DMS 273 (cell line): Measurements from ENCODE around the gene DHX32.
"Not testable (repeated sequence)": the region's sequence is repeated elsewhere in the genome, so short reads cannot be mapped to it uniquely, and the experiment has no call there.

ENCODE experiments used
- DNase-seq: peaks from one replicate; lab custom pipeline; 2025; ENCODE audit not compliant: unreplicated experiment; lab: John Stamatoyannopoulos, UW

The DHX32 gene

DNA sequence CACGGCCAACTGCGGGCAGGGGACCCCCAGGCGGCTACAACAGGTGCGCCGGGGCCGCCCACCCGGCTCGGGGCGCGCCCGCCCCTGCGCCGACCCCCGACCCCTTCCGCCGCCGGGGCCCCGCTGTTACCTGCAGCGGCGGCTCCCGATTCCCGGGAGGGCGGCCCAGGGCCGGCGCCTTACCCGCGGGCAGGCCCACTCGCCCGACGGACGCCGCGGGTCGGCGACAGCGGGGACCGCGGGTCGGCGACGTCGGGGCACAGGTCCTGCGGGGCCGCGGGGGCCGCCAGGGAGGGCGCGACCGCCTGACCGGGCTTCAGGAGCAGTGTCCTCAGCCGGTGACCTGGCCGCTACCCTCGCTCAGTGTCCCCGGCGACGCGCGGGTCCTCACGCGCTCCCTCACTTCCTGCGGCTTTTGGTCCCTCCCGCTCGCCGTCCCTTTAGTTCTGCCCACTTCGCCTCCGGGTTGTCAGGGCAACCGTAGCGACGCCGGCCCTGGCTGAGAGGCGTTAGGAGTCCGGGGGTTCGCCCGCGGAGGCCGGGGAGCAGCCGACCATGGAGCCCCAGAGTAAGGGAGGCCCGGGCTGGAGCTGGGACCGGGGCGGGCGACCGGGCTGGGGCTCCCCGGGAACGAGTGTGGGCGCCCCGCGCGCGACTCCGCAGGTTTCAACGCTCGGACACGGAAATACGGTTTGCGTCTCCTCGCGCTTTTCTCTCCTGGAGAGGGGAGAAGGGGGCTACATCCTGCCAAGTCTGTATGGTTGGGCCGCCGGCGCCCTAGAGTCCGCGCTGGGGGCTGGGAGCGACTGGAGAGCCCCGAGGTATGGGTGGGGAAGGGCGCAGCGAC is 15.2 kb upstream of the DHX32 start, which contains the start of gene FANK1:
FANK1 (plus strand) TSS at position 477 of the 847 bp plus-strand sequence; CDS start at position 556, 79 bp downstream.
- peak; percentile 83 for DNase-seq

GRCh38 chr10:125895130-125896087 is 14.3 kb upstream of the DHX32 start:
- DNase-seq, result peak; percentile 69

DNA sequence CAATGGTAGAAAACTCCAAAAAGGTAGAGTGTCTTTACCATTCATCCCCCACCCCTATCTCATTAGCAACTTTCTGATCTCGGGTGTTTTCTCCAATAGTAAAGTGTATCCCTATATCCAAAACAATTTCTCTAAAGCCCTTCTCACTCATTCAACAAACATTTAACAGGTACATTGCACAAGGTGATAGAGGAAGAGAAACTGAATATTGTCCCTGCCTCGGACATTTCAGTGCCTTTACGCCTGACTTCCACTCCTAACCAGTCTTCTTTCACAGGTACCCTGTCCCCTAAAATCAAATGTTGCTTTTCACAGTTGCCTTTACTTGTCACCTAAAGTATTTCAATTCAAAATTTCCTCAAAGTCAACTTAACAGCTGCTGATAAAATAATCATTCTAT is 13.1 kb upstream of the DHX32 start:
- not testable (repeated sequence) for DNase-seq

GRCh38 chr10:125892402-125892801 is 11.3 kb upstream of the DHX32 start:
- DNase-seq, result not testable (repeated sequence)

GRCh38 chr10:125889441-125889840 is 8.3 kb upstream of the DHX32 start:
- not testable (repeated sequence) for DNase-seq

GRCh38 chr10:125886914-125887512 is 5.9 kb upstream of the DHX32 start:
- no peak for DNase-seq

DNA sequence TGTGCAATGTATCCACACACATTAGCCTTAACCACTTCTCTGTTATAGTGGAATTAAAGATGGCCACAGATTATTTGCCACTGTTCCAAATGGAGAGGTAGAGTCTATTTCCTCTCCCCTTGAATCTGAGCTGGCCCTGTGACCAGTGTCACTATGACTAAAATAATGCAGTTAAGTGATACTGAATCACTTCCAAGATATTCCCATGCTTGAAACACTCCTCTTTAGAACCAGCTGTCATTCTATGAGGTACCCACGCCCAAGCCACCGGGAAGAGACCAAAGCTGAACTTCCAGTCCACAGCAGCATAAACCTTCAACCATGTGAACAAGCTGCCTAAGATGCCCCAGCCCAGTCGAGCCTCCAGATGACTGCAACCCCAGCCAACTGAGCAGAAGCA is 2.1 kb upstream of the DHX32 start:
- DNase-seq, result no peak

GRCh38 chr10:125882596-125882995 is 1.5 kb upstream of the DHX32 start:
- DNase-seq, result no peak

GRCh38 chr10:125880719-125881118 is 373 bp downstream of the DHX32 start:
- no peak for DNase-seq

DNA sequence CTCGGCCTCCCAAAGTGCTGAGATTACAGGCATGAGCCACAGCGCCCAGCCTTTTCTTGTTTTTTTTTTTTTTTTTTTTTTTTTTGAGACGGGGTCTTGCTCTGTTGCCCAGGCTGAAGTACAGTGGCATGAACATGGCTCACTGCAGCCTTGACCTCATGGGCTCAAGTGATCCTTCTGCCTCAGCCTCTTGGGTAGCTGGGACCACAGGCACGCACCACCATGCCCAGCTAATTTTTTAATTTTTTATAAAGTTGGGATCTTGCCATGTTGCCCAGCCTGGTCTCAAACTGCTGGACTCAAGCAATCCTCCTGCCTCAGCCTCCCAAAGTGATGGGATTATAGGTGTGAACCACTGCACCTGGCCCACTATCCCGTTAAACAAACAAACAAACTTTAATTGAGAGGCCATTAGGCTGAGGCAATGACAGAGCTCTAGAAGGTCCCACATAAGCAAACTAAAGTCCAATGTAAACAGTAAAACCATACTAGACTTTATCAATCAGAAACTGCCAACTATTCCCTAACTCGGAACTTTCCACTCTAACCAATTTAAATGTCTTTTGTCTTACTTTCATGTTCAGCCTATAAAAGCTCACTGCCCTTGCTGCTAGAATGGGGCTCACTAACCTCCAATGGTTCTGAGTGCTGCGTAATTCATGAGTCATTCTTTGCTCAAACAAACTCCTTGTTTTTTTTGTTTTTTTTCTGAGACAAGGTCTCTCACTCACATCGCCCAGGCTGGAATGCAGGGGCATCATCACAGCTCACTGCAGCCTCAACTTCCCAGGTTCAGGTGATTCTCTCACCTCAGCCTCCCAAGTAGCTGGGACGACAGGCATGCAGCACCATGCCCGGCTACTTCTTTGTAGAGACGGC is 1.9 kb downstream of the DHX32 start:
- DNase-seq, result no peak

DNA sequence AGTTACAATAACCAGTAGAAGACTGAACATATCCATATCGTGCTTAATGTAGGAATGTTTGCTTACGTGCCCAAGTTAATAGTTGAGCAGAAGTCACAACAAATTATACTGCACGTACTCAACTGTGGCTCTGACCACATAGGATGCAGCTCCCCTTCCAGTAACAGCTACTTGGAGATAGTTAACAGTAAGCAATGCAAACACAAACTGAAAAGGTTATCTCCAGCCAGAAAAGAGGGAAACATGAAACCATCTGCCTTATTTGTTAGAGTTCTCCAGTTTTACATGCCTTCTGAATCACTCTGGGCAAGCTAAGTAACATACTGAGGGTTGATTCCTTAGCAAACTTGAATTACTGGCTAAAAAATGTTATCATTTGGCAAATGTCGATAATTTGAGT is 9.8 kb downstream of the DHX32 start:
- no peak for DNase-seq

DNA sequence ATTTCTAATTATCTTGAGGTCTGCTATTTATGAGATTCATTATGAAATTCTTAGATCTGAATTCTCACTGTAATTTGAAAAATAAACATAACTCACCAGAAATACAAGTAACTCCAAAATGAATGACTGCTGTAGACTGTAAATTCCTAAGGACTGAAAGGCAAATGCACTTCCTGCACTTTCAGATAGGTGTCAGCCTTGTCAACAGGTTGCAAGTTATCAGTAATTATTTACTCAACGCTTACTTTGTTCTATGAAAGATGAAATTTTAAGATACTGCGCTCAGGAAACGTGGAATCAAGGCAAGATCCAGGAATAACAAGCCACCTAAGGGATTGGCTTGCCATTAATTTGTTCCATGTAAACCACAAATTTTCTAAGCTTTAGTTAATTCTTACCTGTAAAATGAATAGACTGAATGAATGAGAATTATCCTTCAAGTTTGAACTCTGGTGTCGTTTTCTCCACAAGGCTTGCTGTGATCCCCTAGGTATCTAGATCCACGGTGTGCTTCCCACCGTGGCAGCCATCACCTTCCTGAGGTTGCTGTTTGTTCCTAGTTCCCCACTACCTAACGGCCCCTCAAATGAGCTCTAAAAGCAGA is 12.6 kb downstream of the DHX32 start:
- peak; percentile 50 for DNase-seq

- no peak for DNase-seq
Measured at GRCh38 chr10:125866421-125867029, 14.6 kb downstream of the DHX32 start.

GRCh38 chr10:125865120-125865519 is 16.0 kb downstream of the DHX32 start:
- no peak for DNase-seq

DNA sequence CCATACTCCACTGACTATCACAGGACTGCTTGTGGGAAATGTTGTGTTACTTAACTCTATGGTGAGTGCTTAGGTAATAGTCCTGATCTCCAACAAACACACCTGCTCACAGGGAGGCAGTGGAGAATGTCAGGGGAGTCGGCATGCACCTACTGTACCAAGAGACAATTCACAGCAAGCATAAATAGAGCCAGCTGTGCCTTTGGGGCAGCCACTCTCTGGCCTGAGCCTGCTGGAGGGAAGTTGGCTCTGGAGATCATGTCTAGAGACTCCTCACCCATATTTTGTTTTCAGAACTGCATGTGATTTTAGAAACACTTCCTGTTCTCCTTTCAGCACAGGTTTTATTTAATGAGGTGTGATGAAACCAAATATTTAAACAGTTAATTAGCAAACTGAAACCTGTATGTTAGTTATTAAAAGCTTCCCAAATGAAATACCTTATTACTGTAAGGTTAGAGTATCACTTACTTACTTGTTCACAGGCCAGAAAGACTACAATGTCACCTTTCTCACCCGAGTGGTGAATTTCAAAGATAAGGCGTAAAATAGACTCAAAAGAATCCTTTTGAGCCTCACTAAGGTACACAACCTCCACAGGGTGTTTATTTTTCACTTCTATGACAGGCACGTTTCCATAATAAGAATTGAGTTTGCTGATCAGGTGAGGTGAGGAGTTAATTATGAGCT is 21.8 kb downstream of the DHX32 start:
- no peak for DNase-seq

- no peak for DNase-seq
Measured at GRCh38 chr10:125857185-125857760, 23.8 kb downstream of the DHX32 start.

GRCh38 chr10:125852487-125852886 is 28.6 kb downstream of the DHX32 start:
- no peak for DNase-seq
